Testis (tissue), 2 donors: ENCODE results near the gene SMG6.

Experiments used
- CTCF ChIP-seq, 3 experiments: fragments of 450-650 bp in 2 of 3; fragments of 200-600 bp in 1 of 3; sonication (generic) in 1 of 3; IDR thresholded peaks; one replicate each; pipeline ENCODE4 v1.5.1; 2016 to 2019; ENCODE audit warnings: antibody characterized with exemption in 3 of 3, mild to moderate bottlenecking in 2 of 3, moderate library complexity in 1 of 3
- POLR2A ChIP-seq: fragments of 450-650 bp; IDR thresholded peaks from one replicate; pipeline ENCODE4 v1.6.1; 2017; ENCODE audit warnings: antibody characterized with exemption, mild to moderate bottlenecking, moderate library complexity

- TF ChIP-seq CTCF (IDR thresholded peaks at IDR 0.05) (no peak), POLR2A (no peak)
Observed at GRCh38 chr17:2068519-2069051, 235.0 kb downstream of the SMG6 start.
